ENCODE data around the gene FUBP3.
"Not testable (repeated sequence)": the region's sequence is repeated elsewhere in the genome, so short reads cannot be mapped to it uniquely, and the experiment has no call there.

FUBP3 gene

DNA sequence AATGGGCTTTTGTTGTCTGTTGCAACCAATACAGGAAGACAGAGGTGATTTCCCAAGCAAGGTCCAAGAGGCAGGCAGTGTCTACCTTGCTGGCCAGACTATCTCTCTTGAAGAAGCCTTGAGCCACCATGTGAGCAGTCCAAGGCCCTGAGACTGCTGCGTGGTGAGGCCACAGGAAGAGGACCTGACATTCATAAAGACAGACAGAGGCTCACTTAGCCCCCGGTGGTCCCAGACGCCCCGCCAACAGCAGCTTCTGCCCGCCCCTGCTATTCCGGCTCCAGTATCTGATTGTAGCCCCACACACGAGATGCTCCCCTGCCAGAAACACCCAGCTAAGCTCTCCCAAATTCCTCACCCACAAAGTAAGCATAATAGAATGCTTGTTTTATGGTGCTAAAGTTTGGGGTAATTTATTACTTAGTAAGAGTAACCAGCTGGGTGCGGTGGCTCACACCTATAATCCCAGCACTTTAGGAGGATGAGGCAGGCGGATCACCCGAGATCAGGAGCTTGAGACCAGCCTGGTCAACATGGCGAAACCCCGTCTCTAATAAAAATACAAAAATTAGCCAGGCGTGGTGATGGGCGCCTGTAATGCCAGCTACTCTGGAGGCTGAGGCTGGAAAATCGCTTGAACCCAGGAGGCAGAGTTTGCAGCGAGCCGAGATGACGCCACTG is 22.8 kb upstream of the FUBP3 start:
- no peak for DNase-seq (ENCODE audit: low spot score)

DNA sequence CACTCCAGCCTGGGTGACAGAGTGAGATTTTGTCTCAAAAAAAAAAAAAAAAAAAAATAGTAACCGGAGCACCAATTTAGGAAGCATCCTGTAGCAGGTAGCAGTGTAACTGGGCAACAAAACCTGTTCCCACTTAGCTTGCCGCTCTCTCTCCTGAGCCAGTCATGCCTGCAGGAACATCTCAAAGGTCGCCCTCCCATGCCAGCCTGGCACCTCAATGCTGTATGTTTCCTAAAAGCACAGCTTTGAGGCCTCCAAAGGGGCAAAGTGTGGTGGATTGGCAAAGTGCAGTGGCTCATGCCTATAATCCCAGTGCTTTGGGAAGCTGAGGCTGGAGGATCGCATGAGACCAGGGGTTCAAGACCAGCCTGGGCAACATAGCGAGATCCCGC is 22.3 kb upstream of the FUBP3 start:
- no peak for DNase-seq (ENCODE audit: low spot score)

DNA sequence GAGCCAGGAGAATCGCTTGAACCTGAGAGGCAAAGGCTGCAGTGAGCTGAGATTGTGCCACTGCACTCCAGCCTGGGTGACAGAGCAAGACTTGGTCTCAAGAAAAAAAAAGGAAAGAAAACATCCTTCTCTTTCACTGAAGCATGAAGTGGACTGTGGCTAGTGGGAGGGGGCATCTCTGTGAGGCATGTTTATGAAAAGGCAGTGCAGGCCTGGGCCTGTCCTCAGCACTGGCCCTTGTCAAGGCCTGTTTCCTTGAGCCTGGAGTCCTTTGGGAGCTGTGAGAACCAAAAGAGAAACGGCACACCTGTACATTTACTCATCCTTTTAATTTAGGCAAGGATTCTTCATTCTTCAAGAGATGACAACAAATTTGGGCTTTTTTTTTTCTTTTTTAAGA is 18.3 kb upstream of the FUBP3 start:
- no peak for DNase-seq (ENCODE audit: low spot score)

DNA sequence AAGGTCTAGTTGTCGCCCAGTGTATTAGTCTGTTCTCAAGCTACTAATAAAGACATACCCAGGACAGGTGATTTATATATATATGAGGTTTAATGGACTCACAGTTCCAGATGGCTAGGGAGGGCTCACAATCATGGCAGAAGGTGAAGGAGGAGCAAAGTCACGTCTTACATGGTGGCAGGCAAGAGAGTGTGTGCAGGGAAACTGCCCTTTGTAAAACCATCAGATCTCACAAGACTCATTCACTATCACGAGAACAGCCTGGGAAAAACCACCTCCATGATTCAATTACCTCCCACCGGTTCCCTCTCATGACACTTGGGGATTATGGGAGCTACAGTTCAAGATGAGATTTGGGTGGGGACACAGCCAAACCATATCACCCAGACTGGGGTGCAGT is 16.9 kb upstream of the FUBP3 start:
- not testable (repeated sequence) for DNase-seq (ENCODE audit: low spot score)

DNA sequence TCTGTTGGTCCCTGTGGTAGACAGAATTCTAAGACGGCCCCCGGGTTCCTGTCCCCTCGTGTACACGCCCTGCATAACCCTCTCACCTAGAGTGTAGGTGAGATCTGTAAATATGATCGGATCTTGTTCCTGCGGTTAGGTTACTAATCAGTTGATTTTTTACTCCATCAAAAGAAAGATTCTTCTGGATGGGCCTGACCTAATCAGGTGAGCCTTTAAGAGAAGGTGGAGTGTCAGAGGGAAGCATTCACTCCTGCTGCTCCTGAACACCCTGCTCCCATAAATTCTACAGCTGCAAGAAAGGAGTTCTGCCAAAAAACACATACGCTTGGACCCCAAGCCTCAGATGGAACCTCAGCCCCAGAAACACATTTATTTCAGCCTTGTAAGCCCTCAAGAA is 15.6 kb upstream of the FUBP3 start:
- no peak for DNase-seq (ENCODE audit: low spot score)

DNA sequence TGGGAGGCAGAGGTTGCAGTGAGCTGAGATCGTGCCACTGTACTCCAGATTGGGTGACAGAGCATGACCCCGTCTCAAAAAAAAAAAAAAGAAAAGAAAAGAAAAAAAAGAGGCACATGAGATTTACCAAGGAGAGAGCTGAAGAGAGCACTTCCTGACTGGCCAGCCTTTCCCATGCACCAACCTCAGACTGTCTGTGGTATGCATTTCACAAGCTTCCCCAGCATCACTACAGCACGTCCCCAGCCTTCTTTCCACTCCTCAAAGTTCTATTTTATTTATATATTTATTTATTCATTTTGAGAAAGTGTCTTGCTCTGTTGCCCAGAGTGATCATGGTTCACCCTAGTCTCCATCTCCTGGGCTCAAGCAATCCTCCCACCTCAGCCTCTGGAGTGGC is 13.6 kb upstream of the FUBP3 start:
- no peak for DNase-seq (ENCODE audit: low spot score)

DNA sequence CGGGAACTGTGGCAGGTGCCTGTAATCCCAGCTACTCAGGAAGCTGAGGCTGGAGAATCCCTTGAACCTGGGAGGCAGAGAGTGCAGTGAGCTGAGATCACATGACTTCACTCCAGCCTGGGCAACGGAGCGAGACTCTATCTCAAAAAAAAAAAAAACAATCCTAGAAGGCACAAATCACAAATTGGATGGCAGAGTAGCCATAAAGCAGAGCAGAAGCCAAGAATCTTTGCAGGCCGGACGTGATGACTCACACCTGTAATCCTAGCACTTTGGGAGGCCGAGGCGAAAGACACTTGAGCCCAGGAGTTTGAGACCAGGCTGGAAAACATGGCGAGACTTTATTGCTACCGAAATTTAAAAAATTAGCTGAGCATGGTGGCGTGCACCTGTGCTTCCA is 9.2 kb upstream of the FUBP3 start:
- no peak for DNase-seq (ENCODE audit: low spot score)

DNA sequence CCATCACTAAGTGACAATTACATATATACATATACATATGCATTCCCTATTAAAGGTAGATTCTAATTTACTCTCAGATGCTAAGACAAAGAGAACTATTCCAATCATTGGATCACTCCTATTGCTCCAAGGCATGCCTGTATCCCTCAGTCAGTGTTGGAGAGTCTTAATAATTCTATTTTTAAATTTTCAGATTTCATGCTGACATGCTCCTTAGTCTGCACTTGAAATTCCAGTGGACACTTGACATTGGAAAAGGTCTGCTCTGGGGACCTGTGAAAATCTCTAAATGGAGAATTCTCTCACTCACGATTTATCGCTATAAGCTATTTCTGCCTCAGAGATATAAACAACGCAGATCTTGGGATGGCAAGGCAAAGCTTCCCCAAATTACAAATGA is 3.9 kb upstream of the FUBP3 start:
- DNase-seq (ENCODE audit: low spot score) = no peak

DNA sequence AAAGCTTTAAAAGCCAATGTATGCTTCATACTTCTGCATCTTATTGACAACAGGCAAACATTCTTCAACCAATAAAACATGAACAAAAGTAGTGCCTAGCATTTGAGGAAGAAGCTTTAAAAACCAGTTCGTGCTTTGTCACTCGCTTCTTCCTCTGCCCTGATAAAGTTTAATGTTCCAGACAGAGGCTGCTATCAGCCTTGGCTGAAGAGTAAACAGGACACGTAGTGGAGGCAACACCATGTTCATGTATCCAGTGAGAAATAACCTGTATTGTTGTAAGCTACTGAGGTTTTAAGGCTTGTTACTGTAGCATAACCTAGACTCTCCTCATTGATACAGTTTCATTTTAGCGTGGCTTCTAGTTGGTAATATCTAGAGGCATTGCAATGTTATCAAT is 3.2 kb upstream of the FUBP3 start:
- DNase-seq (ENCODE audit: low spot score) = no peak

DNA sequence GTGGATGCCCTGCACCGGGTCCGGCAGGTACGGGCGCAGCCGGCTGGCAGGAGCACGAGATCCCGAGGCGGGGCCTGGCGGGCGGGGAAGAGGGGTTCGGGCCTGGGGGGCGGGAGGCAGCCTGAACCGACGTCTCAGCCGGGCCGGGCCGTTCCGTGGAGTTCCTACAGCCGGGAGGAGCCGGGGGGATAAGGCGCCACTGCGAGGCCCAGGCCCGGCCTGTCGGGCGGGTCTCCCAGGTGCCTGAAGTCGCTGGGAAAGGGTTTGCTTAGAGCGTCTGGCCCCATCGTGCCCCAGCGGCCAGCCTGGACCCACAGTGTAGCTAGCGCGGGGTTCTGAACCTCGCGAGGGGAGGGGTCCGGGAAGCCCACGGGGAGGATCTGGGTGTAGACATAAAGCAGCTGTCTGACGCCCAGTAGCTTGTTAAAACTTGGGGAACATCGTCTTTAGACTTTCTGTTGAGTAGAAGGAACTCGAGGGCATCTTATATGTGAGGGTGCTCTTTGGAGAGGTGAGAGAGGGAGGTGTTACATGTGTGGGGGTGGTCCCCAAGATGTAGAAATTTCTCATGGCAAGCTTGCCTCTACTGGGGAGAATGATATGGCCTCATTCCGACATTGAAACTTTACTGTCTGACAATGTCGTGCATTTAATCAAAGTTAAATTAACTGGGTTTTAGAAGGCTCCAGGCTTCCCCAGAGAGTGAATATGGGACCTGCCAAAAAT is 524 bp downstream of the FUBP3 start:
- peak; percentile 40 for DNase-seq (ENCODE audit: low spot score)

DNA sequence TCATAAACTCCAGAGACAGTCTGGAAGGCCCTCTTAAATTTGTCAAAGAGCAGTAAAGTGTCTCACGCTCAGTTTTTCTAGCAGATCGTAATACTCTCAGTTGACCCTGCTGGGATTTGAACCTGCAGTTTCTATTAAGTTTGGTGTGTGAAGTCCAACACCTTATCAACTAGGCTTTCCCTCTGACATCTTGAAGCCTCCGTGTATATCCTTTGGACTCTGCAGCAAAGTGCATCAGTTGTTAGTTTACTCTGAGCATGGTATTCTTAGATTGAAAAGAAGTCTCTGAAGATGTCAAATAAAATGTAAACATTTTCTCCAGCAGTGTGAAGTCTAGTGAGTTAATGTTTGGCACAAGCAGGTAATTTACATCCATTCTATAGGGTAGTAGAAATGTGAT is 2.4 kb downstream of the FUBP3 start:
- no peak for DNase-seq (ENCODE audit: low spot score)

DNA sequence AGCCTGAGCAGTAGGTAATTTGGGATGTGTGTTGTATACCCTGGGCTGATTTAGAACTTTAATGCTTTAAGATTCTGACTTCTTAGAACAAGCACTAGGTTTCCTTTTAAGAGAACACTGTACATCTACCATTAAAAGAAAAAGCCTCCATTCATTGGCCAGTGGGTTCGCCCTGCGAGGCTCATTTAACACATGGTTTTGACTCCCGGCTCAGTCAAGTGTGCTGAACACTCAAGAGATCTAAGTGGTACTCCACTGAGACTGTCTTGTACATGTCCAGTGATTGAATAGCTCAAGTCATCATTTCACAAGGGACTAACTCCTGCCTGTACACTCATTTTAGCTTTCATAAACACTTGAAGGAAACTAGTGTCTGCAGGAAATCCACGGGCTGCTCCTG is 3.9 kb downstream of the FUBP3 start:
- no peak for DNase-seq (ENCODE audit: low spot score)

DNA sequence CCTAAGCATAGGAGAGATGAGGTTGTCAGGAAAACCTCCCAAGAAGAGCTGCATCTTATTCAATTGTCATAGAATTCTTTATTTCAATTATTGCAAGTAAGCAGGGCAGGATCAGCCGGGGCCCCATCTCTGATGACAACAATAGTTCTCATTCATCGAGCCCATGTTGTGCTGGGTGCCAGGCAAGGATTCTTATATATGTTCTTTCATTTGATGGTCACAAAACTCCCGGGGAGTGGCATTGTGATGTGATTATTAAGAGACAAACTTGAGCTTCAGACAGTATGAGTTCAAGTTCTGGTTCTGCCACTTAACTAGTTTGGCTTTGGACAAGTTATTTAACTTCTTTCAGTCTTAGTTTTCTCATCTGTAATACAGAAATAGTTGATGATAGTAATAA is 8.5 kb downstream of the FUBP3 start:
- DNase-seq (ENCODE audit: low spot score) = no peak

DNA sequence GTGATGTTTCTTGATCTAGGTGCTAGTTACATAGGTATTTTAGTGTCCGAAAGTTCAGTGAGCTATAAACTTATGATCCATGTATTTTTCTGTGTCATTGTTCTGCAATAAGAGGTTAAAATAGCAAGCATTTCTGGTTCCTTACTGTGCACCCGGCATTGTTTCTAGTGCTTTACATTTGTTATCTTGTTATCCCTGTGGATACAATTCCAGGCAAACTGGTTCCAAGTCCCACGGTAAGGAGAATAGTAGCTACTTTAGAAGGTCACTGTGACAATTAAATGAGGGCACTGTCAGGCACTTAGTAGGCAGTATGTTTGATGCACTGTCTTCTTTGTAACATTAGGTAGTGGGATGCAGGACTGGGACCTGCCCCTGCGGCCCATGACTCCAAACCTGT is 9.0 kb downstream of the FUBP3 start:
- no peak for DNase-seq (ENCODE audit: low spot score)

DNA sequence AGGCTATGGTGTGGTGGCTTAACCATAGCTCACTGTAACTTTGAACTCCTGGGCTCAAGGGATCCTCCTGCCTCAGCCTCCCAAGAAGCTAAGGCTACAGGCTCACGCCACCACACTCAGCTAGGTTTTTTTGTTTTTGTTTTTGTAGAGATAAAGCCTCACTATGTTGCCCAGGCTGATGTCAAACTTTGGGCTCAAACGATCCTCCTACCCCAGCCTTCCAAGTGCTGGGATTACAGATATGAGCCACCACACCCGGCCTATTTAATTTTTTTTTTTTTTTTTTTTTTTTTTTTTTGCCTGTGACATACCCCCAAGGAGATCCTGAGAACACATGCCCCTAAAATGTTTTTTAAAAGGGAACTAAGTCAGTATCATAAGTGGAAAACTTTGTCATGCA is 10.4 kb downstream of the FUBP3 start:
- no peak for DNase-seq (ENCODE audit: low spot score)

DNA sequence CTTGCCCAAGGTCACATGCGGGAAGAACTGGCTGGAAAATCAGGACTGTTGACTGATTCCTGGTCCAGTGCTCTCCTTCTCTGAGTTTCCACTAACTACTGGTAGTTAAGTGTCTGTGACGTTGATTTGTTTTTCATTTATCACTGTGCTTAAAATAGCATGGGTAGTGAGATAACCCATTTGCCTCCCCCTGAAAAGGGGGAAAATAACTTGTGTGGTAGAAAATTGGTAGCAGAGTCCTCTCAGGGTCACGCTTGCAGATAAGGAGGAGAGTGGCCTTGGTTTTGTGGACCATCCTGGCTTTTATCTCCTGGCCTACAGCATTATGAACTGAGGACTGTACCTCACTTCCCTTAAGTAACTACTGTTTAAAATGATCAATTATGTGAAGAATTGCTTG is 10.9 kb downstream of the FUBP3 start:
- DNase-seq (ENCODE audit: low spot score) = no peak

DNA sequence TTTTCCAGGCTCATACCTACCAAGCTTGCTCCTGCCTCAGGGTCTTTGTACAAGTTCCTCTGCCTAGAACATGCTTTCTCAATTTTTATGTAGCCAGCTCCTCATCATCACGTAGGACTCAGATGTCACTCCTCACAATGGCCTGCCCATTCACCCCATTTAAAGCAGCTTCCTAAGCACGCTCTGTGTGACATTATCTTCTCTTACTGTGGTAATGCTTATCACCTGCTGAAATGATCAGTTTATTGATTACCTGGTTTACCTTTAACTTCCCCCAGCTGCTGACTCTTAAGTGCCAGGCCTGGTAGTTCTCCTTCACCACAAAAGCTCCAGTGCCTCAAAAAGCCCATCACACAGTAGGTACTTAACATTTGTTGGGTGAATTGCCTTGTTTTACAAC is 13.6 kb downstream of the FUBP3 start:
- DNase-seq (ENCODE audit: low spot score) = no peak

DNA sequence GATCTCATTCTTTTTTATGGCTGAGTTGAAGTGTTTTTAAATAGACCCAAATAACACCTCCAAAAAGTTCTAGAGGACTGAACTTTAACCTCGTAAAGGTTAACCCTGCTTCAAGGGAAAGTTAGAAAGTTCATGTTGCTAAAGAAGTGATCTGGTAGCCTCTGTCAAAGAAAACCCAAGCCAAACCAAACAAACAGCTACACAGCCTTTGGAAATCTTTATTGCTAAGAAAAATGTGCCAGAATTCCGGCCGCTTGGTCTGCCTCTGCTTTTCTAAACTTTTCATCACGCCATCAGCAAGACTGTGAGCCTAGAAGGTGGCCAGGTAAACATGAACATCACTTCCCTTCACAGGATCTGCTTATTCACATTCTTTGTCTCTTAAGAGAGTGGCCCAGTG is 17.9 kb downstream of the FUBP3 start:
- DNase-seq (ENCODE audit: low spot score) = no peak

DNA sequence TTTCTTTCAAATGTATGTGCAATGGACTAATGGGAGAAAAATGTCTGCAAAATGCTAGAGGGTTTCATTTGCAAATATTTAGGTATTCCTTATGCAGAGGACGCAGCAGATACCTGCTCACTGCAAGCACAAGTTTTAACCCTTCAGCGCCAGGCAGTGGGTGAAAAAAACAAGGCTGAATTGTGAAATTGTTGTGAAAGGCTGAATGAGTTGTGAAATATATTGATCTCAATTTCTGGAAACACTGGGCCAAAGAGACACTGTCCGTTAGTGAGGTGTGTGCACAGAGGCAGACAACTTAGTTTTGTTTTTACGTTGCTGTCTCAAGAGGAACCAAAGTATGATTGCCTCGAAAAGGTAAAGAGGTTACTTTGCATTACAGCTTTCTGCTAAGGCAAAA is 18.8 kb downstream of the FUBP3 start:
- DNase-seq (ENCODE audit: low spot score) = no peak

DNA sequence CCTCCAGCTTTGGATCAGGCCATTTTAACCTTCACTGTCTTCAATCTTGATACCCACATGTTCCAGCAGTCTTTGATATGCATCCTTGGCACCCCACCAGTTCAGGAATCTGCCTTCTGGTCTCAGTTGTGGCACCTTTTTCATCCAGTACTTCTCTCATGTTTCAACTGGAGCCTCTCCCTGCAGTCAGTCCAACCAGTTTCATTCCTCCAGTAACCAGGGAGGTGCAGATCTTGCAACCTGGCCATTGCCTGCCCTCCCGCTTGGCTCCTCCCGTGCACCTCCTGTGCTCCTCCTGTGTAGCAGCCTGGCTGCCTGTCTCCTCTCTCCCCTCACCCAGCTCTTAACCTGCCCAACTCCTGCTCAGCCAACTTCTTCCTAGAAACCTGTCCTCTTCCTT is 20.2 kb downstream of the FUBP3 start:
- no peak for DNase-seq (ENCODE audit: low spot score)

DNA sequence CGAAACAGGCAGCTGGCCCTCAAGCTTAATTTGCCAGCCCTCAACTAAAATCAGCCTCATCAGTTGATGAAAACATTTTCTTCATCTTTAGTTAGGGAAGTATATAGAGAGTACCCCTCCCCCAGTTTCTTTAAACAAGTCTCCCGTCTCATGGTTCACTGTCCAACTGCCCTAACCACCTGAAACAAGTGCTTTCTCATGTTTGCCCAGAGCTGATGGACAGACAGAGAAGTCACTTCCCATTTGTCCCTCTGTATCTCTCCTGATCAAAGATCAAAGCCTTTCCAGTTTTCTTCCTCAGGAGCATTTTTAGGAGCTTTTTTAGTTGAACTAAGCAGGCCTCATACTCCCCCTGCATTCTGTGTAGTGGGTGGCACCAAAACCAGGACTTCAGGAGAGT is 21.7 kb downstream of the FUBP3 start:
- DNase-seq (ENCODE audit: low spot score) = no peak

DNA sequence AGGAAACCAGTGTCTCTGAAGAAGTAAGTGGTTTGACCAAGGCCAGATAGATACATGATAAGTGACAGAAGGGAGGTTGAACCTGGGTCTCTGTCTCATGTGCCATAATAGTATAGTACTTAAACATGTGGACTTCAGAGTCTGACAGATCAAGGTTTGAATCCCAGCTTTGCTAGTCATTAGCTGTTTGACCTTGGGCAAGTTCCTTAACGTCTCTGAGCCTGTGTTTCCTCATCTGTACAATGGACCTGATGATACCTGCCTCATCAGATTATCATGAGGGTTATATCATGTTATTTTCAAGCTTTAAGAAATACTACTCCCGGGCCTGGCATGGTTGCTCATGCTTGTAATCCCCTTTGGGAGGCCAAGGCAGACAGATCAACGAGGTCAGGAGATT is 24.9 kb downstream of the FUBP3 start:
- no peak for DNase-seq (ENCODE audit: low spot score)

DNA sequence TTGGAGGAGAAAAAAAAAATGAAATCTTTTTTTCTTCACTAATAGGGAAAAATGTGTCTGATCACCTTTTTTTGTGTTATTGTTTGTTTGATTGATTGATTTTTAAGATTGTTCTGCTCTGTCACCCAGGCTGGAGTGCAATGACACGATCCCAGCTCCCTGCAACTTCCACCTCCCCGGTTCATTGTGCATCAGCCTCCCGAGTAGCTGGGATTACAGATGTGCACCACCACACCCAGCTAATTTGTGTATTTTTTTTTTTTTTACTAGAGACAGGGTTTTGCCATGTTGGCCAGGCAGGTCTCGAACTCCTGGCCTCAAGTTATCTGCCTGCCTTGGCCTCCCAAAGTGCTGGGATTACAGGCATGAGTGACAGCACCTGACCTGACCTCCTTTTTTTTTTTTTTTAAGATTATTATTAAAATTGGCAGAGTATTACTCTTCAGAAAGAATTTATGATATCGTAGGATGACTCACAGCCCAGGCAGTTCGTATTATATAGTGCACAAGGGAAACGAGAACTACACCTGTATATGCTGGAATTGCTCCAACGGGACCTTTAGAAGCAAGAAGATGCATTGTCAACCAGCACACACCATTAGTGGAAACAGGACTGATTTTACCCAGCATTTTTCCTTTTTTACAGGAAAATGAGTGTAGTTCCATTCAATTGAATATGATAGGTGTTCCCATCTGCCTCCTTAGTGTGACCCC is 27.7 kb downstream of the FUBP3 start:
- DNase-seq (ENCODE audit: low spot score) = no peak

Data from NAMALWA (cell line).